GM19468 (cell line): ENCODE data around the gene OTOF.

Source experiments
- ATAC-seq: cut with Tn5 transposase; IDR thresholded peaks from one replicate; pipeline ENCODE4 v1.9.1; 2021; ENCODE audit warnings: mild to moderate bottlenecking, moderate library complexity, moderate number of reproducible peaks; ENCODE audit not compliant: unreplicated experiment; ENCODE audit errors: extremely low read depth

OTOF gene

DNA sequence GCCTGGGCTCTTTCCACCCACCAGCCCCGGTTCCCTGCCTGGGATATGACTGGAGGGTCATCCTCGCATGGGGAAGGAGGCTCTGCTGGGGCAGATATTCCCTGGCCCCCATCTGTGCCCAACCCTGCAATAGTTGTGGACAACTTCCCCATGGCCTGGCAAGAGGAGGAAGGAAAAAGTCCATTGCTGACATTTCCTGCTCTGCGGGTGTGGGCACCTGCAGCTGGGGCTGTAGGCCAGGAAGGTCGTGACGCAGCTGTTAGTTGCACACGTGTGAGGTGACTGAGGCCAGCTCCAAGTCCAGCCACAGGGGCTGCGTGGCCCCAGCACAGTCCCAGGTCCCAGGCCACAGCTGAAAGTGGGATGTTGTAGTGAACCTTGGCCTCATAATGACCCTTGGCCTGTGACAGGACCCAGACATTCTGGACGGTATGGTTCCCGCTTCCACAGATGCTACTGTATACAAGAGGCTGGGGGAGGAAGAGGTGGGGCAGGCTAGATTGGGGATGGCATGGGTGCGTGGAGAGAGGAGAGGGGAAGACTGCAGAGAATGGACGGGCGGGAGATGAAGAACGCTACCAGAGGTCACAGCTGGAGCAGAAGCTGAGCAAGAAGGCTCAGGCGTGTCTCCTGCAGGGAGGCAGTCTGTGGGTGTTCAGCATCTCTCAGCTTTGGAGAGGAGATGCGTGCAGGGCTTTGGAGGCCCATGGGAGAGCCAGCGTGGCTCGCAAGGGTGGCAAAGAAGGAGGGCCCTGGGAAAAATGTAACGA is 22.1 kb downstream of the OTOF start:
- no peak for ATAC-seq

DNA sequence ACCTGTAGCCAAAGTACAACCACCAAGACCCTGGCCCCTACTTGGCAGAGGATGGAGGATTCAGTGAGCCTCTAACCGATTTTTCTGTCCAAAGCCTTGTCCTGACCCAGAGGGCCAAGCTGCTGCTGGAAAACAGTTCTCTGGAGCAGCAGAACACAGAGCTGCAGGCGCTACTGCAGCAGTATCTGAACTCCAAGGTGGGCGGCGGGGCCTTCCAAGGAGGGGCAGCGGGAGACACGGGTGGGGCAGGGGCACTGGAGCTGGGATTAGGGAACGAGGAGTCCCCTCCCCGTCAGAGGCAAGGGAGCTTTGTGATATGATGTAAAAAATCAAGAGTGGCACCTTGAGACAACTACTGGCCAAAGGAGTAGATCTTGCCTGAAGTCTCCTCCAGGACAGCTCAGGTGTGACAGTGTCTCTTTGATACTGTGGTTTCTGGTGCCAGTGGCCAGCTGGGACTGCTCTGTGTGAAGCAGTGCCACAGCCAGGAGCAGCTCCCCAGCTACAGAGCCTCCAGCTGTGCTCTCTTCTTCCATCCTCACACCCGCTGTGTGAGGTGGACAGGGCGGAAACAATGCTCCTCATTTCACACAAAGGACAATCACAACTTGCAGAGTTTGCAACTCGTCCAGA is 22.8 kb downstream of the OTOF start:
- ATAC-seq, result no peak

GRCh38 chr2:26454561-26455001 is 23.3 kb downstream of the OTOF start:
- ATAC-seq, result no peak

DNA sequence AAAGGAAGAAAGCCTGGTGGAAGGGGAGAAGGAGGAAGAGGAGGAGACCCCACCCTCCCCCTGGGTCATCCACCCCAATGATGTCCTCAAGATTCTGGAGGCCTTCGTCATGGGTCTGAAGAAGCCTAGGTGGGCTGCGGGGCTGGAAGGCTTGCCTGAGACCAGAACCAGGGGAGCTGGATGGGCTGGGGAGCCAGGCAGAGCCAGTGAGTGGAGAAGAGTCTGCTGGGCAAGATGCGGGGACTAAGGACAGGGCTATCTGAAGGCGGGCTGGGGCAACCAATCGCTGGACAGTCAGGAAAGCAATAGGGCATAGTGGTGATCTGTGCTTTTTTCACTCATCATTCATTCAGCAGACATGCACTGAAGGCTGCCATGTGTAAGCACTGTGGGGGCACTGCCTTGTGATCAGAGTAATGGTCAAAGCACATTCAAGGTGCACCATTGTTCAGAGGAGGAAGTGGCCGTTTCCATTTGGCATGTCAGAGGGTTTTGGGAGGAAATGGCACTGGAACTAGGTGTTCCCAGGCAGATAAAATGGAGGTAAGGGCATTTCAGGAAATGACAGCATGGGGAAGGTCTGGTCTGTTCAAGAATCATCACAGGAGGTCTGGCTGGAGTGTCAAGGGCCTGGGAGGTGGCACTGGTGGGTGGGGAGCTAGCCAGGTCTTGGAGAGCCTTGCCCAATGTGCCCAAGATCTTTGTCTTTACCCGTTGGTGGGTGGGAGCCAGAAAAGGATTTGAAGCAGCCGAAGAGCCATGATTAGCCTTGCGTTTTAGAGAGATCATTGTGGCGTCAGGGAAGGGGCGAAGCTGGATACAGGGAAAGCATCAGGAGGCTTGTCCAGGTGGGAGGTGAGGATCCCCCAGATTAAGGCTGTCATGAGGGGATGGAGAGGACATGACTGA is 24.2 kb downstream of the OTOF start:
- ATAC-seq, result no peak

GRCh38 chr2:26451700-26452099 is 26.2 kb downstream of the OTOF start:
- ATAC-seq, result no peak

DNA sequence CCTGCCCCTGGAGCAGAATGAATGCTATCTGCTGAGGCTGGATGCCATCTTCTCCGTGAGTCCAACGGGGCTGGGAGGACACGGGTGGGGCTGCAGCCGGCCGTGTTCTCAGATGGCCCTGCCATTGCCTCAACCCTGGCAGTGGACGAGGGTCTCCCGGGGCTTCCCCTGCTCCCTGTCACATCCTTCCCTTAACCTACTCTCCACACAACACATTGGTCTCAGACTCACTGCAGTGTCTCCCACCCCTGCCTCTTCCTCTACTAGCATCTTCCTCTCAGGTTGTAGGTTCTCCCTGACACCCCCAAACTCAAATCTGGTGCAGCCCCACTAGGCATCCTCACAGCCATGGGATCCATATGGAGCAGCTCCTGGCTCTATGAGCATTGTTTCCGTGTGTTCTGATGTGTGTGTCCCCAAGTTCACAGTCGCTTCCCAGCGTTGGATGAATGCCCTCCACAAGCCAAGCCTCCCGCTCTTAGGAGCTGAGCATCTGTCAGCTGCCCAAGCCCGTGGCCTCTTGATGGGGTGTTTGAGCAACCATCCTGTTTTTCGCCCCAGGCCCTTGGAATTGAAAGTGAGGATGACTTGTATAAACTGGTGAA is 27.8 kb downstream of the OTOF start:
- no peak for ATAC-seq

DNA sequence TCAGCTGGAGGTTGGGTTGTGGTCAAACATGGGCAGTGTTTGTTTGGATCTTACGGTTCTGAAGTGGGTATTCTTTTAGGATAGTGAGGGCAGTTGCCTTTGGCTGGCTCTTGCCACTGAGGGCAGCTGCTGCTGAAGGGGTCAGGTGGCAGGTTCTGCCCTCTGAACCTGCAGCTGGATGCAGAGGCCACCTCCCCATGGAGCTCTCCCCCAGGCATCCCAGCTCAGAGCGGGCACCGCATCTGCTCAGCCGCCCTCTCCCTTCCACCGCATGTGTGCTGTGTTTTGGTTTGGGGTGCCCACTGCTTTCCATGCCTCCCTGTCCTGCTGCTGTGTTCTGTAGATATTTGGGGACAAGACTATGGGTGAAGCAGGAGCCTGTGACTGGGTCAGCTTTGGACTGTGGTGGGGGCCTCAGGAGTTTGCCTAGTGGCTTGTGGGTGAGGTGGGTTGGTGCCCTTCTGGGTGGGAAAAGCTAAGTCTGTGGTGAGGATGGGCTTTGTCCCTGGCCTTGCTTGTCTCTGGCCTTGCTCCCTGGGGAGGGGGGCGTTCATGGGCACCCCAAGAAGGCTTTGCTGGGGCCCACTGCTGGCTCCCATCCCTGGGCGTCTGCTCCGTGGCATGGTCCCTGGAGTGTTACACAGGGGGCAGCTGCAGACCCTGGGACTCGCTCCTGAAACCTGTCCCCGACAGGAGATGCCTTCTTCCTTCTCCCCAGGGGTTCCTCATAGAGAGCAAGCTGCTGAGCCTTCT is 28.5 kb downstream of the OTOF start:
- ATAC-seq, result no peak

DNA sequence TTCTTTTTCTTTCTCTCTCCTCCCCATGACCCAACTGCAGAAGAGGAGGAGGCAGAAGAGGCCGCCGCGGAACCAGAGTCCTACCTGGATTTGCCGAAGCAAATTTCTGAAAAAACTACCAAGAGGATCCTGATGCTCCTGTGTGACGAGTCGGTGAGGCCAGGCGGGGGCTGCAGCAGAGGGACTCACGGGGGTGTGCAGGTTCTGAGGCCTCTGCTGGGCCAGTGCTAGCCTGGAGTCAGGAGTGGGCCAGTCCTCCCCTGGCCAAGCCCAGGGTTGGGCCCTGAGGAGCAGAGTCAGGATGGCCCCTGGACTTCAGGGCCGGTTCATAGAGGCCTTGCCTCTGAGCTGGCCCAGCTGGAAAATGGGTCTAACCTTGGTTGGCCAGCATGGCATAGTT is 29.3 kb downstream of the OTOF start:
- ATAC-seq, result no peak

GRCh38 chr2:26444236-26444635 is 33.7 kb downstream of the OTOF start:
- no peak for ATAC-seq

DNA sequence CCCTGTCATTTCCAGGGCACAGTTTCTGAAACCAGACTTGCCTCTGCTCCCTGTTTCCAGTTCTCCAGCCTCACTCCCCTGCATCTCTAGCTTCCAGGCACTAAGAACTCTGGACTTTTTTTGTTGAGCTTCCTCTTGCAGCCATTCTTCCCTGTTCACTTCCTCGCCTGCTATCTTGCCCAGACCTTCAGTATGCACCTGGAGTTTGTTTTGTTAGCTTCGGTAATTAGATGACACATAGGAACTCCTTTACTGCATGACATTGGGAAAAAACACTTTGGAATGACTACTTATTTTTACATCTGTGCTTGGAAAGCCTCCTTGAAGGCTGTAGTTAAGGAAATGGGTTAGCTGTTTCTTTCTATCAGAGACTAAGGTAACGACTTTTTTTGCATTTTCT is 35.2 kb downstream of the OTOF start:
- ATAC-seq, result no peak

DNA sequence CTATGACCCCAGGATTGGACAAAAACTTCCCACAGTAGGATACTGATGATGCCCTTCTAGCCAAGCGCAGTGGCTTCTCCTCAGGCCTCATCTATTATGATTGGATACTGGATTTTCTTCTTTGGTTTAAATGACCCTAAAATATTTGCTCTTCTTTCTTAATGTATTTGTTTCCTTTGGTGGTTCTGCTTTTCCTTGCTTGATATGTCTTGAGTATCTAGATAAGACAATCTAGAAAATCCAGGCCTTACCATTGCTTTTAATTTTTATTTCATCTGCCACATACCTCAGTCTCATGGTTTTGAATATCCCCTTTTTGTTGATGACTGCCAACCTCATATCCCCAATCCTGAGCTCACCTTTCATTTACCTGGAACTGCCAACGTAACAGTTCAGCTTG is 35.6 kb downstream of the OTOF start:
- no peak for ATAC-seq

DNA sequence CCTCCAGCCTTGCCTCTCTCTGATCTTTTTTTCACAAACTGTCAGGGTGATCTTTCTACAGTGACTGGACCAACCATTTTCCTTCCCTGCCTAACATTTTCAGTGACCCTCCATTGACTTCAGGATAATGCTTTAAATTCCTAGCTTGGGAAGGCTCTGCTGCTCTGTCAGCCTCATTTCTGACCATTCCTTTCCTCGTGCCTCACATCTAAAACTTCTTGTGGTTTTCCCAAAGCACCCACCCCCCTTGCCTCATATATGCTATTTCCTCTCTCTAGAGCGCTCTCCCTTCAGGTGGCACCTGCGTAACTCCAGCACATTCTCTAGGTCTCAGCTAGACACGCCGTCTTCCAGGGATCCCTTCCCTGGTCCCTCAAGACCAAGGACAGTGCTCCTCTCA is 39.0 kb downstream of the OTOF start:
- no peak for ATAC-seq

DNA sequence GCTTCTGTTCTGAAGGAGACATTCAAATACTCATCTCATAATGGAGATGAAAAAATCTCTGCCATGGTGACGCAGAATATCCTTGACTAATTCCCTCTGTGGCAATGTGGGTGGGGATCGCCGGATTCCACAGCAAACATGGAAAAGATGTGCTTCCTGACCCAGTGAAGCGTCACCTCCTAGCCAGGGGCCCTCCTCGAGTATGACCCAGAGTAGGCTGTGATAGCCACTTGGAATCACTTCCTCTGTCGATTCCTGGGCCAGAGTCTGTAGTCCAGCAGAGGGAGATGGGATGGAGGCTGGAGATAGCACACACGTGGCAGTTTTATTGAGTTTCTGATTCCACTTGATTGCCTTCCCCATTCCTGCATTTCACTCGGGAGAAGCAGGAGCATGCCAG is 39.4 kb downstream of the OTOF start:
- ATAC-seq, result no peak

GRCh38 chr2:26435106-26435505 is 42.8 kb downstream of the OTOF start:
- no peak for ATAC-seq

DNA sequence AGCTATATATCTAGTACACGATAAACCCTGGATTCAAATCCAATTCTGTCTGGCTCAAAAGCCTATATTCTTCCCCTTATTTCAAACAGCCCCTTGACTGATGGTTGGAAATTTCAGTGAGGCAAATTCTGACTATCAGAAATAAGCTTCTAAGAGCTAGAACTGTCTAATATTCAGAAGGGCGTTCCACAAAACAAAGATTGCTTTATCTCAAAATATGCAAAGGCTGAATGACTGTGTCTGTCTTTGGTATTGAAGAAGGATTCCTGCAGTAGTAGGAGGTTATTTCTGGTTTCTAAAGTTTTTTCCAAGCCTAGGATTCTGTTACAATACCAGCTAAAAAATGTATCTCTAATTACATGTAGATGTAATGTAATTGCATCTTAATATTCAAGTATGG is 45.1 kb downstream of the OTOF start:
- no peak for ATAC-seq

GRCh38 chr2:26432363-26432762 is 45.6 kb downstream of the OTOF start:
- ATAC-seq, result no peak

DNA sequence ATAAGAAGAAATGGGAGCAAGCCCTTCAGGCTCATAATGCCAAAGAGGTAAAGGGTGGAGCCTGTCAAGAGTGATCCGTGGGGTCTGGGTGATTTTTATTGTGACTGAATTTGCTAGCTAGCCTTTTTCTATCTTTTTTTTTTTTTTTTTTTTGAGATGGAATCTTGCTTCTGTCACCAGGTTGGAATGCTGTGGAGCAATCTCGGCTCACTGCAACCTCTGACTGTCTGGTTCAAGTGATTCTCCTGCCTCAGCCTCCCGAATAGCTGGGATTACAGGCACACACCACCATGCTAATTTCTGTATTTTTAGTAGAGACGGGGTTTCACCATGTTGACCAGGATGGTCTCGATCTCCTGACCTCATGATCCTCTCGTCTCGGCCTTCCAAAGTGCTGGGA is 47.1 kb downstream of the OTOF start:
- no peak for ATAC-seq

DNA sequence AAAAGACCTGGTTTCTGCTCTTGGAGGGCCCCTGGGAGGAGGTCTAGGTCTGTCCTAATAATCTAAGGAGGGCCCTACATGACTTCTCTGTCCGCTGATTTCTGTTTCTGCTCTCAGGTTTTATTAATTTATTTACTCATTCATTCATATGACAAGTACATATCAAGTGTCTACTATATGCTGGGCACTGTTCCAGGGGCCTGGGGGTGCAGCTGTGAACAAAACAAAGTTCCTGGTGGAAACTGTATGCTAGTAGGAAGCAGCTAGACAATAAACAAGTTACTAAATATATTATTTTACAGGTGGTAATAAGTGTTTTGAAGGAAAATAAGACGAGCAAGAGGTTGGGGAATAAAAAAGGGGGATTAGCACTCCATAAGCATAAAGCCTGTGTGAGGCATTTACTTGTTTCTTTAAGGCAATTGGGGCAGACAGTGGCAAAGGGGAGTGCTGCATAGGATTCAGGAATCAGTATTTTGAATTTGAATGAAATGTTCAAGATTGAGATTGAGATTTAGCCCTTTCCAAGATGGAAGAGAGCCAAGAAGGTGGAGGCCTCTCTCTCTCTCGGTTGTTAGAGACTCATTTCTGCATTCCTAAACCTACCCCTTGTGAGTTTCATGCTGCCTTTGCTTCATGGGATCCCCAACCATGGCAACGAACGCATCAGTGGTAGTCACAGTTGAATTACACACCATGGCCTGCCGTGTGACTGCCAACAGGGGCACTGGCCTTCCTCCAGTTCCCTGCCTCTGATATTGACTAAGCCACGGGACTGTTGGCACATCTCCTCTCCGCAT is 47.9 kb downstream of the OTOF start:
- no peak for ATAC-seq

DNA sequence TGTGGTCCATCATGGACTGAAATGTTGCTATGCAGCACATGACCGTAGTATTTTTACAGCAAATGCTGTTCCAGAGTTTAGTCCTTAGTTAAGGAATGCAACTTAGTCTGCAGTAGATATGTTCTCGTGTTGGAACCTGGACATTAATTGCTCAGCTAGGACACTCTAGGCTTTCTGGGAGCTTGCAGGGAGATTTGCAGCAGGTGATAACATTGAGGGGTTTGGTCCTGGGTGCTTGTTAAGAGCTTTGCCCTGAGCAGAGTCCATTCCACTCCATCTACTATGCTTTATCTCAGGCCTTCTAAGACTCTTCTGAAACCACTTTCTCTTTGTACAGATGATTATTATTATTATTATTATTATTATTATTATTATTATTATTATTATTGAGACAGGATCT is 49.1 kb downstream of the OTOF start:
- ATAC-seq, result no peak
